SU-DHL-6 (cell line): Measurements from ENCODE around the gene PTP4A2.

Source experiments
- H2AFZ ChIP-seq: fragments of 200-600 bp; sonication (generic); 2 replicates; pipeline ENCODE4 v1.6.1; 2014; ENCODE audit warnings: low read depth, mild to moderate bottlenecking, moderate library complexity, mixed read lengths, antibody characterized with exemption, low read length; ENCODE audit not compliant: severe bottlenecking
- H3F3A ChIP-seq: fragments of 200-600 bp; shearing (Covaris generic); 2 replicates; pipeline ENCODE4 v1.6.0; 2016; ENCODE audit warnings: antibody characterized with exemption, mild to moderate bottlenecking; ENCODE audit not compliant: insufficient read depth
- H3K27ac ChIP-seq: fragments of 200-600 bp; sonication (generic); 2 replicates; pipeline ENCODE4 v1.5.1; 2016; ENCODE audit warnings: low read depth, mild to moderate bottlenecking, low read length, moderate library complexity, mixed read lengths
- H3K27me3 ChIP-seq: fragments of 200-600 bp; sonication (generic), shearing (Covaris generic); 2 replicates; pipeline ENCODE4 v1.6.0; 2014; ENCODE audit warnings: mild to moderate bottlenecking, low read length
- H3K36me3 ChIP-seq: fragments of 200-600 bp; sonication (generic); 2 replicates; pipeline ENCODE4 v1.6.1; 2014; ENCODE audit warnings: mild to moderate bottlenecking, low read length, mixed read lengths
- H3K4me2 ChIP-seq: fragments of 300-600, 200-600 bp; shearing (Covaris generic), sonication (generic); 2 replicates; pipeline ENCODE4 v1.6.0; 2014; ENCODE audit warnings: low read length, low read depth, mild to moderate bottlenecking; ENCODE audit not compliant: poor library complexity, severe bottlenecking
- H3K4me3 ChIP-seq: fragments of 200-600 bp; sonication (generic); 2 replicates; pipeline ENCODE4 v1.5.1; 2014; ENCODE audit warnings: antibody characterized with exemption, low read length, mild to moderate bottlenecking, mixed read lengths; ENCODE audit not compliant: insufficient read depth, poor library complexity, severe bottlenecking
- H3K79me2 ChIP-seq: fragments of 200-600 bp; sonication (generic); 2 replicates; pipeline ENCODE4 v1.6.1; 2014; ENCODE audit warnings: mild to moderate bottlenecking, low read length, moderate library complexity; ENCODE audit not compliant: insufficient read depth
- H3K9ac ChIP-seq: fragments of 200-600 bp; sonication (generic); 2 replicates; pipeline ENCODE4 v1.7.0; 2014; ENCODE audit warnings: mild to moderate bottlenecking, low read length
- H3K9me2 ChIP-seq: fragments of 200-600 bp; sonication (generic); replicated peaks from 2 replicates; pipeline ENCODE4 v1.6.1; 2014; ENCODE audit warnings: low read length; ENCODE audit not compliant: insufficient read depth
- H3K9me3 ChIP-seq: fragments of 200-600 bp; sonication (generic); 2 replicates; pipeline ENCODE4 v1.6.1; 2014; ENCODE audit warnings: low read length, mixed read lengths; ENCODE audit not compliant: insufficient read depth
- H4K20me1 ChIP-seq: fragments of 200-600 bp; sonication (generic); 2 replicates; pipeline ENCODE4 v1.6.1; 2014; ENCODE audit warnings: low read depth, mild to moderate bottlenecking, antibody characterized with exemption, low read length, moderate library complexity, mixed read lengths
- EZH2phosphoT487 ChIP-seq: fragments of 200-600 bp; sonication (generic), shearing (Covaris generic); conservative IDR thresholded peaks from 2 replicates; pipeline ENCODE4 v1.6.1; 2018; ENCODE audit warnings: mild to moderate bottlenecking, antibody characterized with exemption, low read length, moderate library complexity, mixed read lengths
- TF ChIP-seq, protein P1 (sequence below): fragments of 200-600 bp; sonication (generic); IDR thresholded peaks from one replicate; pipeline ENCODE4 v1.5.1; 2017; ENCODE audit warnings: antibody characterized with exemption, mild to moderate bottlenecking, low read length, moderate library complexity; ENCODE audit not compliant: insufficient read depth, poor library complexity, severe bottlenecking

The PTP4A2 gene

DNA sequence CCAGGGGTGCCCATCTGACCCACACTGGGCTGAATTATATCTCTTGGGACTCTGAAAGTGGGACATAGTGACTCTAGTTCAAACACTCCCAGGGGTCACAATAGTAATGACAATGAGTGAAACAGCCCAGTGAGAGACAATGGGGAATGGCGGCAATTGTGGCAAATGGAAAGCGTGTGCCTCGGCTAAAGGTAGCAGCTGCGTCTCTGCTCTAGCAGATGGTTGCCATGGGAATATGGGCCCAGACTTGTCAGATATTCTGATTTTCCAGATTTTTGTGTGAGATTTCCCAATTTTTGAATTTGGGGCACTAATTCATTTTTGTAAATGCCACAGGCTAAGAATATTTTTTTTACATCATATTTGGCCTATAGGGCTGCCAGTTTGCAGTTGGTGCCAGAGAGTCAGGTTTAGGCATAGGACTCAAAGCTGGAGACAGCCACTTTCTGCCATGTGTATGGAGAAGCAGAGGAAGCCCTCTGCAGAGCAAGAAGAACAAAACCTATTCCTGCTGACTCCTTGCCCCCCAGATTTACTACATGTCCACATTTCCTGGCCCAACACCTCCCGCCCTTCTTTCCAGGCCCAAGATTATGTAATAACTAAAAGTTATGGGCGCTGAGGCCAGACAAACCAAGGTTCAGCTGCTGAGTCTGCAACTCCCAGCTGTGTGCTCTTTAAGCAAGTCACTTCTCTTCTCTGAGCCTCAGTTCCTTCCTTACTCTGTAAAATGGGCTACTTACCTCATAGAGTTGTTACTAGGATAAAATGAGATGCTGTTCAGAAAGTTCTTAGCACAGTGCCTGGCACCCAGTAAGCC is 21.6 kb upstream of the PTP4A2 start:
- Histone ChIP-seq H2AFZ (no peak overlapping the region), H3K9me2 (no peaks in the 10 kb centered on the region), H3K9me3 (no peaks in the 10 kb centered on the region), H3K27me3 (no peaks in the 10 kb centered on the region), H3K36me3 (no peaks in the 10 kb centered on the region), H4K20me1 (no peaks in the 10 kb centered on the region), H3K4me3 (no peak overlapping the region), H3K79me2 (no peaks in the 10 kb centered on the region), H3K4me2 (no peak overlapping the region), H3K27ac (no peak overlapping the region), H3K9ac (no peak overlapping the region), H3F3A (no peaks in the 10 kb centered on the region)
- TF ChIP-seq, protein P1, sequence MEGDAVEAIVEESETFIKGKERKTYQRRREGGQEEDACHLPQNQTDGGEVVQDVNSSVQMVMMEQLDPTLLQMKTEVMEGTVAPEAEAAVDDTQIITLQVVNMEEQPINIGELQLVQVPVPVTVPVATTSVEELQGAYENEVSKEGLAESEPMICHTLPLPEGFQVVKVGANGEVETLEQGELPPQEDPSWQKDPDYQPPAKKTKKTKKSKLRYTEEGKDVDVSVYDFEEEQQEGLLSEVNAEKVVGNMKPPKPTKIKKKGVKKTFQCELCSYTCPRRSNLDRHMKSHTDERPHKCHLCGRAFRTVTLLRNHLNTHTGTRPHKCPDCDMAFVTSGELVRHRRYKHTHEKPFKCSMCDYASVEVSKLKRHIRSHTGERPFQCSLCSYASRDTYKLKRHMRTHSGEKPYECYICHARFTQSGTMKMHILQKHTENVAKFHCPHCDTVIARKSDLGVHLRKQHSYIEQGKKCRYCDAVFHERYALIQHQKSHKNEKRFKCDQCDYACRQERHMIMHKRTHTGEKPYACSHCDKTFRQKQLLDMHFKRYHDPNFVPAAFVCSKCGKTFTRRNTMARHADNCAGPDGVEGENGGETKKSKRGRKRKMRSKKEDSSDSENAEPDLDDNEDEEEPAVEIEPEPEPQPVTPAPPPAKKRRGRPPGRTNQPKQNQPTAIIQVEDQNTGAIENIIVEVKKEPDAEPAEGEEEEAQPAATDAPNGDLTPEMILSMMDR = no peak
- TF ChIP-seq EZH2phosphoT487 = no peak

DNA sequence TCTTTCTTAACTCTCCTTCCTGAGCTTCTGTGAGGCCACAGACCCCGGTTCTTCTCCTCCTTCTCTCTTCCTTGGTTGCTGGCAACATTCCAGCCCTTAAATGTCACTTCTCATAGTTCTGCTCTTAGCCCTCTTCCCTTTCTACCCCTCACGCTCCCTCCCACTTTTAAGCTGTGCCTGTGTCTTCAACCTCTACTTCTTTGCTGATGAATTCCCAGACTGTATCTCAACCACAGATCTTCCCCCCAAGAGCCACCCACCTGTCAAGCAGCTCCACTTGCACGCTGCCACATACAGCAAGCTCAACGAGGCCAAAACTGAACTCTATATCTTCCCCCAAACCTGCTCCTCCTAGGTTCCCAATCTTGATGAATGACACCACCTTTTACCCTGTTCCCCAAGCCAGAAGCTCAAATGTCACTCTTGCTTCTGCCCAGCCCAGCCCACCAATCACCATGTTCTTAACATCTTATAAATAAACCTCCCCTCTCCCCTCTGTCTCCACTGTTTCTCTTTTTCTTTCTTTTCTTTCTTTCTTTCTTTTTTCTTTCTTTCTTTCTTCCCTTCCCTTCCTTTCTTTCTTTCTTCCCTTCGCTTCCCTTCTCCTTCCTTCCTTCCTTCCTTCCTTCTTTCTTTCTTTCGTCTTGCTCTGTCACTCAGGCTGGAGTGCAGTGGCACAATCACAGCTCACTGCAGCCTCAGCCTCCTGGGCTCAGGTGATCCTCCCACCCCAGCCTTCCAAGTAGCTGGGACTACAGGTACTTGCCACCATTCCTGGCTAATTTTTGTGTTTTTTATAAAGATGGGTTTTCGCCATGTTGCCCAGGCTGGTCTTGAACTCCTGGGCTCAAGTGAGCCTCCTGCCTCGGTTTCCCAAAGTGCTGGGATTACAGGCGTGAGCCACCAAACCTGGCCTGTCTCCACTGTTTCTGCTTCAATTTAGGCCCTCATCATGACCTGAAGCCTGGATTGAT is 19.8 kb upstream of the PTP4A2 start:
- Histone ChIP-seq H3K4me3 (no peak overlapping the region), H3K27ac (no peak overlapping the region), H3K27me3 (no peaks in the 10 kb centered on the region), H4K20me1 (no peaks in the 10 kb centered on the region), H2AFZ (no peak overlapping the region), H3K9ac (no peak overlapping the region), H3K9me3 (no peaks in the 10 kb centered on the region), H3K4me2 (no peak overlapping the region), H3K36me3 (no peaks in the 10 kb centered on the region), H3K9me2 (no peaks in the 10 kb centered on the region), H3F3A (no peaks in the 10 kb centered on the region), H3K79me2 (no peaks in the 10 kb centered on the region)
- TF ChIP-seq, protein P1 = no peak
- no peak for TF ChIP-seq EZH2phosphoT487

DNA sequence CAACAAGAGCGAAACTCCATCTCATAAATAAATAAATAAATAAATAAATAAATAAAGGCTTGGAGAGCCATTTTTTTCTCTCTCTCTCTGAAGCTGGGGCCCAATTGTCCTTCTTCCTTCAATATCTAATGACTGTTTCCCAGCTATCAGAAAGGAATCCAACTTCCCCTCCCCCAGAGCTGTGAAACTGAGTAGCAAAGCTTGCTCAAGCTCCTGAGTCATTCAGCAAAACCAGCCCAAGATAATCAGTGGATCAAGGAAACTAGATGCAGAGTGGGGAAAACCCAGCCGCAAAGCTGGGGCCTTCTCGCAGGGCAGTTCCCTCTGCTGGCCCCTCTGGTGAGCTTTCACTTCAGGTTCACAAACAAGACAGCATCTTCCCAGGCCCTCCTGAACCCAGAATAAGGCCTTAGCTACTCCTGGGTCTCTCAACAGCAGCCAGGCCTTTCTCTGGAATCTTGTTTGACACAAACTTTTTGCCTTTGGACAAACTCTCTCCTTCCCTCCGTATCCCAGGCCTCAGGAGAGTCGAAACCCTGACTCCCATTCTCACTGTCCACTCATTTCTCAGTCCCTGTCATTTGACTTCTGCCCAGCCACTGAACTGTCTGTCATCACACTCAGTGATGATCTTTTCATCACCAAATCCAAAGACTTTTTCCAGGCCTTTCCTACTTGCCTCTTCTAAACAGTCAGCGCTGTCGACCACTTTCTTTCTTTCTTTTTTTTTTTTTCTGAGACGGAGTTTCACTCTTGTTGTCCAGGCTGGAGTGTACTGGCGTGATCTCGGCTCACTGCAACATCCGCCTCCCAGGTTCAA is 18.0 kb upstream of the PTP4A2 start:
- Histone ChIP-seq H3K9me2 (no peaks in the 10 kb centered on the region), H3K4me2 (peak overlapping the region; percentile 12), H3F3A (no peaks in the 10 kb centered on the region), H3K9me3 (no peaks in the 10 kb centered on the region), H3K9ac (no peak overlapping the region), H3K27ac (no peak overlapping the region), H2AFZ (no peak overlapping the region), H3K79me2 (no peaks in the 10 kb centered on the region), H3K36me3 (no peaks in the 10 kb centered on the region), H3K27me3 (no peaks in the 10 kb centered on the region), H3K4me3 (no peak overlapping the region), H4K20me1 (no peaks in the 10 kb centered on the region)
- TF ChIP-seq, protein P1 = no peak
- no peak for TF ChIP-seq EZH2phosphoT487
